OCI-LY1 (cell line): ENCODE results near the gene SNRPD1.

Experiments
- H2AFZ ChIP-seq: fragments of 200-600 bp; sonication (generic), shearing (Covaris generic); 2 replicates; pipeline ENCODE4 v1.6.0; 2014; ENCODE audit warnings: antibody characterized with exemption, mild to moderate bottlenecking, low read length
- H3F3A ChIP-seq: fragments of 200-600 bp; sonication (generic), shearing (Covaris generic); 2 replicates; pipeline ENCODE4 v1.6.0; 2014; ENCODE audit warnings: mild to moderate bottlenecking, antibody characterized with exemption, low read length, moderate library complexity; ENCODE audit not compliant: insufficient read depth
- H3K27ac ChIP-seq: fragments of 200-600 bp; sonication (generic); 2 replicates; pipeline ENCODE4 v1.5.1; 2014; ENCODE audit warnings: low read length, mixed run types, mild to moderate bottlenecking, low read depth; ENCODE audit not compliant: poor library complexity, severe bottlenecking
- H3K27me3 ChIP-seq: fragments of 200-600 bp; sonication (generic); 2 replicates; pipeline ENCODE4 v1.6.0; 2014; ENCODE audit warnings: antibody characterized with exemption, mild to moderate bottlenecking, low read length, moderate library complexity; ENCODE audit not compliant: insufficient read depth
- H3K36me3 ChIP-seq: fragments of 200-600 bp; sonication (generic); 2 replicates; pipeline ENCODE4 v1.6.1; 2014; ENCODE audit warnings: mild to moderate bottlenecking, antibody characterized with exemption, low read length, moderate library complexity, mixed read lengths; ENCODE audit not compliant: insufficient read depth
- H3K4me1 ChIP-seq: fragments of 200-600 bp; sonication (generic); 2 replicates; pipeline ENCODE4 v1.5.1; 2014; ENCODE audit warnings: mild to moderate bottlenecking, low read length, moderate library complexity; ENCODE audit not compliant: insufficient read depth, severe bottlenecking
- H3K4me2 ChIP-seq: fragments of 200-600 bp; sonication (generic), shearing (Covaris generic); 2 replicates; pipeline ENCODE4 v1.6.1; 2014; ENCODE audit warnings: low read length
- H3K4me3 ChIP-seq: fragments of 200-600 bp; sonication (generic); 2 replicates; pipeline ENCODE4 v1.5.1; 2014; ENCODE audit warnings: low read length, low read depth, mild to moderate bottlenecking, mixed read lengths; ENCODE audit not compliant: poor library complexity, severe bottlenecking
- H3K79me2 ChIP-seq: fragments of 200-600 bp; shearing (Covaris generic); 2 replicates; pipeline ENCODE4 v1.6.1; 2016; ENCODE audit warnings: mixed run types, low read length, mixed read lengths; ENCODE audit not compliant: insufficient read depth
- H3K9ac ChIP-seq: fragments of 200-600 bp; sonication (generic), shearing (Covaris generic); 2 replicates; pipeline ENCODE4 v1.6.1; 2014; ENCODE audit warnings: mild to moderate bottlenecking, low read length, mixed read lengths
- H3K9me2 ChIP-seq: fragments of 200-600 bp; sonication (generic), shearing (Covaris generic); 2 replicates; pipeline ENCODE4 v1.6.1; 2014; ENCODE audit warnings: low read depth, mild to moderate bottlenecking, low read length, mixed read lengths
- H3K9me3 ChIP-seq: fragments of 200-600 bp; shearing (Covaris generic); 2 replicates; pipeline ENCODE4 v1.6.1; 2014; ENCODE audit warnings: low read length, mixed read lengths
- H4K20me1 ChIP-seq: fragments of 200-600 bp; sonication (generic), shearing (Covaris generic); 2 replicates; pipeline ENCODE4 v1.6.0; 2016; ENCODE audit warnings: mild to moderate bottlenecking, low read length; ENCODE audit not compliant: insufficient read depth
- EZH2 ChIP-seq: fragments of 200-600 bp; sonication (generic), shearing (Covaris generic); IDR thresholded peaks from 2 replicates; pipeline ENCODE4 v1.8.0; 2017; ENCODE audit warnings: borderline replicate concordance, mixed run types, mild to moderate bottlenecking, antibody characterized with exemption, low read length, moderate library complexity, mixed read lengths
- TF ChIP-seq, protein P1 (sequence below): fragments of 200-600 bp; sonication (generic), shearing (Covaris generic); IDR thresholded peaks from 2 replicates; pipeline ENCODE4 v1.5.1; 2017; ENCODE audit warnings: mild to moderate bottlenecking, antibody characterized with exemption, low read length, moderate library complexity, mixed read lengths

The SNRPD1 gene

DNA sequence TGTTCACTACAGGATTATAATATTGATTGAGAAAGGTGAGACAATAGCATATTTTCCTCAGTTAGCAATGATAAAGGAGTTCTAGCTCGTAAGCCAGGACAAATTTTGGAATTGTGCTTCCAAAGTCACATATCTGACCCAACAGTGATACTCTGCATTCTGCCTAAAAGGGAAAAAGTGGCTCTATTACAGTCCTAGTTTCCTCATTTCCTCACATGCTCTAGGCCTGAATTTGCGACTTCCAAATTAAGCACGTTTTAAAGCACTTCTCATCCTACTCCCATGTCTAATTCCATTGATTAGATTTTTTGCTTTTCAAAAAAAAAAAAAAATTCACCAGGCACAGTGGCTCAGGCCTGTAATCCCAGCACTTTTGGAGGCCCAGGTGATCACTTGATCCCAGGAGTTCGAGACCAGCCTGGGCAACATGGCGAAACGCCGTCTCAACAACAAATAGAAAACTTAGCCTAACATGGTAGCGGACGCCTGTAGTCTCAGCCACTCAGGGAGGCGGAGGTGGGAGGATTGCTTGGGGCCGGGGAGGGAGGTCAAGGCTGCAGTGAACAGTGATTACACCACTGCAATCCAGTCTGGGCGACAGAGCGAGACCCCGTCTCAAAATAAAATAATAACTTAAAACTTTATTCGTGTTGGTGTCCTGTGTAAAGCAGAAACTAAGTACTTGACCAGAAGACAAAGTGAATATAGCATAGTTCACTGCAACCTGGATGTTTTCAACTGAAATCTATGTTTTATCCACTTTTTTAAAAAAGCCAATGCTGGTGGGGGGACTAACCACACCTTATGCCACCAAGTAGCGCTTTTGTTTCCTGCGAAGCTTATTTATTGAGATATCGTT lies 13.2 kb upstream of the SNRPD1 start:
- peaks cover 40% of the 10 kb centered on the region for H3K4me1 ChIP-seq
- H2AFZ ChIP-seq, result no peak overlapping the region
- no peaks in the 10 kb centered on the region for H4K20me1 ChIP-seq
- peak overlapping the region; percentile 83 for H3K4me2 ChIP-seq
- peak overlapping the region; percentile 95 for H3K27ac ChIP-seq
- peaks cover 52% of the 10 kb centered on the region for H3K79me2 ChIP-seq
- H3F3A ChIP-seq, result no peaks in the 10 kb centered on the region
- no peak for TF ChIP-seq EZH2
- TF ChIP-seq, protein P1, sequence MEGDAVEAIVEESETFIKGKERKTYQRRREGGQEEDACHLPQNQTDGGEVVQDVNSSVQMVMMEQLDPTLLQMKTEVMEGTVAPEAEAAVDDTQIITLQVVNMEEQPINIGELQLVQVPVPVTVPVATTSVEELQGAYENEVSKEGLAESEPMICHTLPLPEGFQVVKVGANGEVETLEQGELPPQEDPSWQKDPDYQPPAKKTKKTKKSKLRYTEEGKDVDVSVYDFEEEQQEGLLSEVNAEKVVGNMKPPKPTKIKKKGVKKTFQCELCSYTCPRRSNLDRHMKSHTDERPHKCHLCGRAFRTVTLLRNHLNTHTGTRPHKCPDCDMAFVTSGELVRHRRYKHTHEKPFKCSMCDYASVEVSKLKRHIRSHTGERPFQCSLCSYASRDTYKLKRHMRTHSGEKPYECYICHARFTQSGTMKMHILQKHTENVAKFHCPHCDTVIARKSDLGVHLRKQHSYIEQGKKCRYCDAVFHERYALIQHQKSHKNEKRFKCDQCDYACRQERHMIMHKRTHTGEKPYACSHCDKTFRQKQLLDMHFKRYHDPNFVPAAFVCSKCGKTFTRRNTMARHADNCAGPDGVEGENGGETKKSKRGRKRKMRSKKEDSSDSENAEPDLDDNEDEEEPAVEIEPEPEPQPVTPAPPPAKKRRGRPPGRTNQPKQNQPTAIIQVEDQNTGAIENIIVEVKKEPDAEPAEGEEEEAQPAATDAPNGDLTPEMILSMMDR, result no peak
- peak overlapping the region; percentile 89 for H3K4me3 ChIP-seq
- peak overlapping the region; percentile 91 for H3K9ac ChIP-seq
- H3K36me3 ChIP-seq, result peaks cover 16% of the 10 kb centered on the region
- no peaks in the 10 kb centered on the region for H3K9me2 ChIP-seq
- H3K27me3 ChIP-seq, result no peaks in the 10 kb centered on the region
- no peaks in the 10 kb centered on the region; the same call in 1 of the 2 replicates for H3K9me3 ChIP-seq

DNA sequence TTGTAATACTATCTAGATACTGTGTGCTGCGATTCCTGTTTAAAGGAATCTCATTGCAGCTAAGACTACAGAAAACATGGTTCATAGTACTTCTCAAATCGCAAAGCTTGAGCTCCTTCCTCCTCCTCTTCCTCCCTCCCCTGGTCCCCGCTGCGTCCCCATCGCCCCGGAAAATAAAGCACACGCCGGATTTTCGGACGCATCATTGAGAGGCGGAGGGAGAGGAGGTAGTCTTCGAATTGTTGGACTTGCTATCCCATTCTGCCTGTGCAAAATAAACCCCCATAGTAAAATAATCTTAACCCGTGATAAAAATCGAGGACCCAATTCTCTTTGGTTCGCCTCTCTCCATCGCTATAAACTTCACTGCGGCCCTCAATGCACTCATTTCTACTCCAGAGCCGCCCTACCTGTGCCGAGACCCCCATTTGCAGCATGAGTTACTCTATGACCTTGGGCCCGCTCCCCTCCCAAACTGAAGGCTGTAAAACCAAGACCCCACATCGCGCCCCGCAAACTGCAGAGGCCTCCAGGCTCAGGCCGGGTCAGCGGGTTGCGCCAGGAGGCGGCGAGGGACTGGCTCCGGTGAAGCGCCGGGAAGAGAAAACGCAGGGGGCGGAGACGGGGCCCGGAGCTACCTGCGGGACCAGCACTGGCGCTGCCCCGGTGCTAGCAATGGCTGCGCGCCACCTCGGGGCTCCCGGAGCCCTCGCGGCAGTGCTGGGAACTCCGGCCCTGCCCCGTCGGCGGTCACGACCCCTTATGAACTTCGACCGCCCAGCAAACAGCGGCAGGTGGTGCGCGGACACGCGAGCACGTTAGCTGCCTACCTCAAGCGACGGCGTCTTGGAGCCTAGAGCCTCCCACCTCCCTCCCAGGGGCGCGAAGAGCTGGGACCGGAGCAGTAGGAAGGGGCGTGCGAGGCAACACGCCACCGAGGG lies 12.3 kb upstream of the SNRPD1 start:
- Histone ChIP-seq H3K79me2 (peaks cover 43% of the 10 kb centered on the region), H3K4me1 (peaks cover 44% of the 10 kb centered on the region), H3K9me2 (no peaks in the 10 kb centered on the region), H3K9me3 (no peaks in the 10 kb centered on the region), H3K27ac (peak overlapping the region; percentile 95), H3K27me3 (no peaks in the 10 kb centered on the region), H3F3A (no peaks in the 10 kb centered on the region), H3K4me2 (peak overlapping the region; percentile 83), H3K9ac (peak overlapping the region; percentile 91), H3K36me3 (peaks cover 8% of the 10 kb centered on the region), H4K20me1 (no peaks in the 10 kb centered on the region), H3K4me3 (peak overlapping the region; percentile 89), H2AFZ (no peak overlapping the region)
- TF ChIP-seq EZH2, result no peak
- TF ChIP-seq, protein P1, result no peak

DNA sequence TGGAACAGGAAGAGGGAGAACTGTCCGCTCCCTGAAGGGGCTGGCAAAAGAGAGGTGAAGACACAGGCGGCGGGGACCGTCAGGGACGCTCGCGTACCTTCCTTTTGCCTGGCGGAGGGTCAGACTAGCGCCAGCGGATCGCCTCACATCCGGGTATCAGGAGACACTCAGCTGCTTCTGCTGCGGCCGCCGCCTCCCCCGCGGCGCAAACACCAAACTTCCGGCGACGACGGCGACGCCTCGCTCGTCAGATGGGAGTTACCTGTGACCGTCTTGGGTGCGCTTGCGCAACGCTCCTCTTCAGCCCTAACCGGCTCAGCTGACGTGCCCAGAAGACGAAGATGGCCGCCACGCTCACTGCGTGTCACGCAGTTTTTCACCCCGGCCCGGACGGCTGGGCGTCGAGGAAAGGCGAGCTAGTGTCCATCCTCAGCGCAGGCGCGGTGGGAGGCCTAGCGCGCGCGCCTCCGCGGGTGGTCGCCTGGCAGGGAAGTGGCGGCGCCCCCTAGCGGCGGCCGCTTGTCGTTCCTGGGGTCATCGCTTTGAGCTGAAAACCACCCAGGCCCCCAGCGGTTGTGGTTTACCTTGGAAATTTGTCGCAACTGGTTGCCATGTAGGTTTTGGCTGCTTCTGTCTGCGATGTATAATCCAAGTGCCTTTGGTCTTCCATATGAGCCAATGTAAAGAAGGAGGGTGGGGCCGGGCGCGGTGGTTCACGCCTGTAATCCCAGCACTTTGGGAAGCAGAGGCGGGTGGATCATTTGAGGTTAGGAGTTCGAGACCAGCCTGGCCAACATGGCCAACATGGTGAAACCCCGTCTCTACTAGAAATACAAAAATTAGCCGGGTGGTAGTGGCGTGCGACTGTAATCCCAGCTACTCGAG lies 11.3 kb upstream of the SNRPD1 start, which contains the start of gene ESCO1:
Gene ESCO1, minus strand, starts transcription at position 179 of the 885 bp plus-strand sequence. CDS start 25,861 bp downstream, outside the sequence.
- TF ChIP-seq, protein P1, result peak; percentile 67
- no peak for TF ChIP-seq EZH2
- peak within 1 kb of the TSS; percentile 89 for H3K4me3 ChIP-seq
- no peaks in the 10 kb centered on the region for H3K9me3 ChIP-seq
- peak within 1 kb of the TSS; percentile 95 for H3K27ac ChIP-seq
- no peaks in the 10 kb centered on the region for H3K27me3 ChIP-seq
- H3K36me3 ChIP-seq, result peaks cover 5% of the 10 kb centered on the region
- H3K4me1 ChIP-seq, result peaks cover 53% of the 10 kb centered on the region
- peaks cover 37% of the 10 kb centered on the region for H3K79me2 ChIP-seq
- peak within 1 kb of the TSS; percentile 83 for H3K4me2 ChIP-seq
- no peaks in the 10 kb centered on the region for H3F3A ChIP-seq
- H4K20me1 ChIP-seq, result no peaks in the 10 kb centered on the region
- no peak within 1 kb of the TSS for H2AFZ ChIP-seq
- peak within 1 kb of the TSS; percentile 91 for H3K9ac ChIP-seq
- no peaks in the 10 kb centered on the region for H3K9me2 ChIP-seq
